ENCODE data around the gene TM7SF3.

Gene TM7SF3

DNA sequence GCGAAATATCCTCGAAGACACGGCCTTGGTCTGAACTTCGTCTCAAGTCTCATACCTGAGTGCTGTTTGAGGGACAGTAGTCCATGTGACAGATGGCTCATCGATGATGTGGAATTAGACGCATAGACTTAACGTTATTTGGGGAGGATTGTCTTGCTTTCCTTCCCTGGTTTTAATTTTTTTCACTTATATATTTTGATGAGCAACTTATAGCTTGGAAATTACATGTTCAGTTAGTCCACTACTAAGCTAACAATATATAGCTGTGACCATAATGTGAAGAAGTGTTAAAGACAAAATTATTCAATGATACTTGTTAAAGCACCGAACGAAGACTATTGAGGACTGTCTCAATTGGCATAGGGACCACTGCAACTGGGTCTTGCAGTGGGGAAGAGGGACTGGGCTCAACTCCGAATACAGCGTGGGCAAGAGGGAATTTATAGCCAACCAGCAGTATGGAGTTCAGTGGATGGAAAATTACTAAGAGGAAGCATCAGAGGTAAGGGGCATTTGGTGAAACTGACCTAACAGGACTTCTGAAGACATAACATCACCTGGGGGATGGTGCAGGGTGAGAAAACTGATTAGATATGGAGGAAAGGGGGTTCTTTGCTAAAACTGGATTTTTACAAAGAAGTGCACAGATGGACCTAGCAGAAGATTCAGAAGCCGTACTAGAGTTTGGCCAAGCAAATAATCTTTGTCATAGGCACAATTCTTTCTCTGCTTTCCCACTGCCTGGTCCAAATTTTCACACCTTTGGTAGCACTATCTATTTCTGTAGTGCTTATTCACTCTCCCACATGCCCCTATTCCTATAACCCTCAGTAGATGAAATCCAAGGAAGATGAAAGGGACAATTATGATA is 910 bp upstream of the TM7SF3 start:
- no peak for DNase-seq

DNA sequence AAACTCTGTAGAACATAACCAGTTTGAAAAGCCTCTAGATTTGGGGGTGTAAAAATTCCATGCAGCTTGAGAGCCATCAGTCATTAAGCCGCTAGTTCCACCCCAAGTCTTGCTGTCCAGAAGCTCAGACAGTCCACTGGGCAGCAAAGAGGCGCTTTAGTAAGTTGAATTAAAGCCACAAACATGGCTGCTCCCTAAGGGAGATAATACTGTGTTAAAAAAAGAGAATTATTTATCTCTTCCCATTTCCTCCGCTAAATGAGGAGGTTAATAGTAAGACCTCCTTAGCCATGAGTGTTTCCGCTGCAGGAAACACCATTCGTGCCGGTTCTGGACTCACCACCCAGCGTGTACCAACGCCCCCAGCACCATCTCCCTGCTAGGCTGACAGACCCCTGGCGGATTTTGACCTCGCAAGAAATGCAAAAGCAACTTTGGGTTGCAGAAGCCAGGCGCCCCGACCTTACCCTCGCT is 536 bp downstream of the TM7SF3 start:
- DNase-seq = peak; percentile 13 to 26

DNA sequence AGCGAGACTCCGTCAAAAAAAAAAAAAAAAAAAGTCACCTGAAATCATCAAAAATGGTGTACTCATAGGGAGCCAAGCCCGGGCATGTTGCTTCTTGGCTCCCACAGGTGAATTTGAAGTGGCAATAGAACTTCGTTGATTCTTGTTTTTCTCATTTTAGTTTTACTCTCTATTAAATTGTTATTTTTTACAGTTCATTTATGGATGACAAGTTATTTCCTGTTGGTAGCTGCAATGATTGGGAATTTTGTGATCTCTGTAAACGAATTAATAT is 1.3 kb downstream of the TM7SF3 start:
- no peak for DNase-seq

DNA sequence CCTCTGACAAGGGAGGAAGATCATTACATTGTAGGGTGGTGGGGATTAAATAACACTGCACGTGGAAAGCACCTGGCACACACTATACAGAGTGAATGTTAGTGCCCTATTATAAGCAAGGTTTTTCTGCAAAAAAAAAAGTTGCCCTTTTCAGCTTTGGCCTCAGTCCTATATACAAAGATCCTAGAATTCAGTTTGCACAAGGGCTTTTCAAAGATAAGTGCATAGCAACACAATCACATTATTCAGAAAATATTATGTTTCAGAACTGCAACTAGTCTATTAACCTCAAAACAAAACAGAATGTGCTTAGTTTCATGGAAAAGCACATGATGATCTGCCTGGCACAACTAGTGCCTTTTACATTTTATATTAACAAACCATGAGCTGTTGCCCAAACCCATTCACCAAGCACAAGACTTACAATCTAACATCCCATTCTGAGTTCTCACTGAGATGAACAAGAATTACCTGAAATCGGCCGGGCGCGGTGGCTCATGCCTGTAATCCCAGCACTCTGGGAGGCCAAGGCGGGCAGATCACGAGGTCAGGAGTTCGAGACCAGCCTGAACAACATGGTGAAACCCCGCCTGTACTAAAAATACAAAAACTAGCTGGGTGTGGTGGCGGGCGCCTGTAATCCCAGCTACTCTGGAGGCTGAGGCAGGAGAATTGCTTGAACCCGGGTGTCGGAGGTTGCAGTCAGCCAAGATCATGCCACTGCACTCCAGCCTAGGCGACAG is 1.8 kb downstream of the TM7SF3 start:
- no peak for DNase-seq

DNA sequence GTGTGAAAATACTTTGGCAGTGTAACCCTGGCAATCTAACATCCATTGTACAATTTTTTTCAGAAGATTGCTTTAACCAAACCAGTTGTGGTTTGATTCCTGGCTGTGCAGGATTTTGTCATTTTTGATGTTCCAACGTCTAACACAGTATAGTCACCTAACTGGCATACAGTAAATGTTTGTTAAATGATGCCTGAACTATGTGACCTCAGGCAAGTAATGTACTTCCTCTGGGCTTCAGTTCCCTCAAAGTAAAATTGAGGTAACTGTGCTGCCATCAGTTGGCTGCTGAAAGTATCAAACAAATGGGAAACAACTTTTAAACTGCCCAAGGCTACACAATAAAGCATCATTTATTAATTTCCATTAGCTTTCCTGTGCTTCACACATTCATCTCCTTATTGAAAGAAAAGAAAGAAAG is 4.3 kb downstream of the TM7SF3 start:
- DNase-seq = peak in 1 of 2 donors; percentile 36

DNA sequence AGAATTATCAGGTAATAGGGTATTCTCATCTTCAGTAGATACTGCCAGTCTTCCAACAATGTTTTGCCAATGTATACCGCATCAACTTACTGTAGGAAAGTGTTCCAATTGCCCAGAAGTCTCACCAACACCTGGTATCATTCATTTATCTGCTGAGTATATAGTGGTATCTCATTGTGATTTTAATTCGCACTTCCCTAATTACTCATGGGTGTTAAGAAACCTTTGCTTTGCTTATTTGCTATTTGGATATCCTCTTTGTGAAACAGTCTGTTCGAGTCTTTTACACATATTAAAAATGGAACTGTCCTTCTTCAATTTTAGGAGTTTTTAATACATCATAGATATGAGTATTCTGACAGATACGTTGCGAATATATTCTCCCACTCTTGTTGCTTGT is 6.1 kb downstream of the TM7SF3 start:
- peak in 1 of 2 donors; percentile 55 for DNase-seq

DNA sequence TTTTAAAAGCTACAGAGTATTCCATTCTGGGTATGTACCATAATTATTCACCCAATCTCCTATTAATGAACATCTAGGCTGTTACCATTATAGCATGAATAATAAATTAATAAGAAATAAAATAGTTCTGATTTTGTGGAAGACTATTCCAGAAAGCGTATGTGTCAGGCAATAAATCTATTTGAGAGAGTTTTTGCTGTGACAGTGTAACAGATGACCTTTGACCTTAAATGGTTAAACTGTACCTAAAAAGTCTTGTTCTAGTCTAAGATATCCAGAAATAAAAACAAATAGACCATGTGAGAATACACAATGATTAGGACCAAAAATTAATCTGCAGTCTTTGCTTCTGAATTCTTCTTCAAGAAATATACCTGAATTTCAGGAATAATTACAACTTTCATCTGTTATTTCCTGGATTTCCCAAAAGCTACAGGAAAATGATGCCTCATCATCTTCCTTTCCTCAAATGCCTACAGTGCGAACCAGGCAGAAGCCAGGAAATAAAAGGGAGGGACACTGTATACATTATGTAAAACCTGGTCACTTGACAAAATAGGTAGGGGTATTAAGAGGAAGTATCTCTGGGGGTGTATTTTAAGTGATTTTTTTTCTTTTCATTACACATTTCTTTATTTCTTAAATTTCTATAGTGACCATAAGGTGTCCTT is 7.3 kb downstream of the TM7SF3 start:
- no peak for DNase-seq

DNA sequence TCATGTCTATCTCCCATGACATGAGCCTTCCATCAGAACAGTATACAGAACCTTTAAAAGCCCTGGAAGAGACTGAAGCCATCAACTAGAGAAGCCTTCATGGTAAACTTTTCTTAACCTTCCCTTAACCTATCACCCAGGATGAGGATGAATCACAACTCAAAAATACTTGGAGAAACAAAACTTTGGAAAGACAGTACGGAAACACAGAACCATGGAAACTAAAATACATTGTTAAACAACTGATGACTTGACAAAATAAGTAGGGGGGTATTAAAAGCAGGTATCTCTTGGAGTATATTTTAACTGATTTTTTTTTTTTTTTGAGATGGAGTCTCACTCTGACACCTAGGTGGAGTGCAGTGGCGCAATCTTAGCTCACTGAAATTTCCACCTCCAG is 8.7 kb downstream of the TM7SF3 start:
- no peak for DNase-seq

DNA sequence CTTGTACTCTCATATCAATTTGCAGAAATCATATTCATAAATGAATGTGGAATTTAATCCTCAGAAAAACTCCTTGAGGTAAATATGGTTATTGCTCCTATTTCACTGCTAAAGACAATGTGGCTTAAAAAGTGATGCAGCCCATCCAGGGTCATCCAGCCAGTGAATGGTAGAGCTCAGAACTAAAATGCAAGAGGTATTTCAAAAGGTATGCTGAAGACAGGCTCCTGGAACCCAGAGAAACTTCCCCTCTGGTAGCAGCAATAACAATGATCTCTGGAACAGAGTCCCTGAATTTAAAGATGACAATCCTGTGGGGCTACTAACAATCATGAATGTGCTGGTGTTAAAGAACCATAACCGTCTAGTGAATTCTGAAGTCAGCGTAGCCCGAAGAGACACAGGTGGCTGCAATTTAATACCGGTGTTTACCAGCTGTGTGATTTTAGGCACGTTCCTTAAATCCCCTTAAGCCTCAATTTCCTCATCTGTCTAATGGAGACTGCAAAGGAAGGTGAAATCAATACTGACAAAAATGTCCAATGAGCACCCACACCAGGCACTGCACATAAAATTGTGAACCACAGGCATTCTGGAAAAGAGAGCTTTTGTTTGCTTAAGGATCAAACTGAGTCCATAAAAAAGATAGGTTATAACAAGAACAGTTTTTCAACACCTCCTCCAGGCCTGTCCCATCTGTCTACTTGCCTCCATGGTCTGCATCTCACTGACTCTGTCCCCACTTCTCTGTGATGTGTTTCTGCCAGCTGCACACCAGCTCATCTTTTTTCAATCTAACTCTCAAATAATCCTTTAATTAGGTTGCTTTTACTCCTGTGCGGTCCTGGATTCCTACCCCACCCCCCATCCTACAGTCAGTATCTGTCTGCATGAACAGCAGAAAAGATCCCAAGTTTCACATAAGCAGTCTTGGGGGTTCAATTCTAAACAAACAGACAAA is 10.5 kb downstream of the TM7SF3 start:
- no peak for DNase-seq

DNA sequence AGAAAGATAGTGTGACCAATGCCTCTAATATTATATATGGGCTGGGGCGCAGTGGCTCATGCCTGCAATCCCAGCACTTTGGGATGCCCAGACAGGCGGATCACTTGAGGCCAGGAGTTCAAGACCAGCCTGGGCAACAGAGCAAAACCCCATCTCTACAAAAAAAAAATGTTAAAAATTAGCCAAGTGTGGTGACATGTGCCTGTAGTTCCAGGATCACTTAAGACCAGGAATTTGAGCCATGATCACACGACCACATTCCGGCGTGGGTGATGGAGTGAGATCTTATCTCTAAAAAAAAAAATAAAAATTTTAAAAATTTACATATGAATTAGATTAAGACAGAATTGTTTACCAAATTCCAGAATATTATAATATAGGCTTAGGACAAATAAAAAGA is 12.0 kb downstream of the TM7SF3 start:
- DNase-seq = no peak

DNA sequence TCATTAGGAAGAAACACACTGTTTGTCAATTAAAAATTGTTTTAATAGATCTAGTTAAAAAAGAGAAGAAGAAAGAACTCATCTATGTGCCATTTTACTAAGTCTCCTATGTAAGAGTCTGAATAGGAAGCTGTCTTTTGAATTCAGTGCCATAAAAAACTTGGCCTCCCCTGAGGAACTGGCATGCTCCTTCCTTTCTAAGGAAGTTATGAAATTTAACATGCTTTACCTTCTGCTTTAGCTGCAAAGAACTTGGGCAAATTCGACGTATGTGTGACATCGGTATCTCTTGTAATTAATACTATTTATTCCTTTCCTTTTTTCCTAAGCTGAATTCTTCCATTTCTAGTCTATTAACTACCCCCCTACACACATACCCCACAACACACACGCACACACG is 12.5 kb downstream of the TM7SF3 start:
- DNase-seq = peak; percentile 7 to 62

DNA sequence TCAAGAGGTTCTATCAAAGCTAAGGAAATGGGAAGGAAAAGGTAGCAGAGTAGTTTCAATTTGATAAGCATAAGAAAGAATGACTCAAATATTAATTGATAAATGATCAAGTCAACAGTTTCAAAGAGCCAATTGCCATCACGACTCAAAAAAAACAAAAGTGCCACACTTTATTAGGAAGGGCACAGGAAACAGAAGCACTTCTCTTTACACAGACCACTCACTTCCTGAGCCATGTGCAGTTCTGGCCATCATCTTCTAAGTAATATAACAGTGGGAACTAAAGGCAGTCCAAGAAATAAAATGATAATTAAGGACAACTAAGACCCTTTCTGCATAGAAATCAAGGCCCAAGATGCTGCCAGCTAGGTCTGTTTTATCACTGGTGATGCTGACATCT is 13.2 kb downstream of the TM7SF3 start:
- no peak for DNase-seq

DNA sequence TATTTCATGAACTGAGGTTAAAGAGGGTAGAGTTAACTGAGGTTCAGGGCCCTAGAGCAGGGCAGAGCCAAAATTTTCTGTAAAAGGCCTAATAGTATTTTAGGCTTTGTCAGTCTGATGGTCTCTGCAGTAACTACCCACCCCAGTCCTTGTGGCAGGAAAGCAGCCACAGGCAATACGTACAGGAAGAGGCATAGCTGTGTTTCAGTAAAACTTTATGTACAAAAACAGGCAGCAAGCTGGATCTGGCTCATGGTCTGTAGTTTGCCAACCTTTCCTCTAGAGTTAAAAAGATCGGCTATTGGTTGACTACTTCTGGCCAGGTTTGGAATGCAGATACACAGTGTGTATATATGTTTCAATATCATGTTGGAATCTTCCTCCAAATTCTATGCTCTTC is 17.2 kb downstream of the TM7SF3 start:
- peak in 1 of 2 donors; percentile 12 for DNase-seq

DNA sequence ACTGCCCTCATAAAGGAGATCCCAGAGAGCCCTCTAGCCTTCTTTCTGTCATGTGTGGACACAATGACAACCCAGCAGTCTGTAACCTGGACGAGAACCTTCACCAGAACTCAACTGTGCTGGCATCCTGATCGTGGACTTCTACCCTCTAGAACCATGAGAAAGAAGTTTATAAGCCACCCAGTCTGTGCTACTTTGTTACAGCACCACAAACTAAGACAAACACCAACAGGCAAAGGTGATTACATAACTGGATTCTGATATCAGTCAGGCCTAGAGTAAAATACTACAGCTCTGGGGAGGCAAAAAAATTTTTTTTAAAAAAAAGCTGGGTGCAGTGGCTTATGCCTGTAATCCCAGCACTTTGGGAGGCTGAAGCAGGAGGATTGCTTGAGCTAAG is 18.5 kb downstream of the TM7SF3 start:
- DNase-seq = no peak

DNA sequence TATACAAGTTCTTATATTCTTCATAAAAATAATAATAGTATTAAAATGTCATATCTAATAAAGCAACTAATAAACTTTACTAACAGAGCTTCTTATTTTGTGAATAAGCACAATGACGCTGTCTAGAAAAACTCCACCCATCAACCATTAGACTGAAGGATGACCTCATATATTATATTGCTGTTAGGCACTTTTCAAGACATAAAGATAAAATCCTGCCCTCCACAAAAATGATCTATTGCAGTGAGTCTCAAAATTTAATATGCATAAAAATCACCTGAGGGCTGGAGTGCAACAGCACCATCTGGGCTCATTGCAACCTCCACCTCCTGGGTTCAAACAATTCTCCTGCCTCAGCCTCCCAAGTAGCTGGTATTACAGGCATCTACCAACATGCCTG is 20.1 kb downstream of the TM7SF3 start:
- DNase-seq = no peak

DNA sequence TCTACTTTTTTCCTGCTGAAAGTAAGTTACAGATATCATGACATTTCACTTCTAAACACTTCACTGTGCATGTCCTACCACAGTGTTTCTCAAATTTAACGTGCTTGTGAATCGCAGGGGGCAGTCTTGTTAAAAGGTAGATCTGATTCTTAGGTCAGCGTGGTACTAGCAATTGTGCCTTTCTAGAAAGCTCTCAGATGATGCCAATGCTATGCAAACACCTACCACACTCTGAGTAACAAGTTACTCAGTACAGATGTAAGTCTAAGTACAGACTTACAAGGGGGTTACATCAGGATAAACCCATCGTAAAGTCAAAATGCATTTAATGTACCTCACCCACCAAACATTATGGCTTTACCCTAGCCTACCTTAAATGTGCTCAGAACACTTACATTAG is 22.4 kb downstream of the TM7SF3 start:
- DNase-seq = no peak

DNA sequence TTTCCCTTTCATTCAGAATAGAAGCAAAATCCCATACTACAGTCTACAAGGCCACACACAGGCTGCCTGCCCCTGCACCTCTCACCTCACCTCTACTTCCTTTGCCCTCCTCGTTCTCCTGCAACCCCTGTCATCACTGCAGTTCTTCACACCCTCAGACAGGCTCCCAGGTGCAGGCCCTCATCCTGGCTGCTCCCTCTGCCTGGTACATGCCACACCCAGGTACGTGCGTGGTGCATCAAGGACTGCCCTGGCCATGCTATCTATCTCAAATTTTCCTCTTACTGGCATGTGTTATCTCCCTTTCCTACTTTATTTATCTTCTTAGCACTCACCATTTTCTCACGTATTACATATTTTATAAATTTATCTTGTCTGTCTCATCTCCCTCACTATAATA is 24.3 kb downstream of the TM7SF3 start:
- no peak for DNase-seq

DNA sequence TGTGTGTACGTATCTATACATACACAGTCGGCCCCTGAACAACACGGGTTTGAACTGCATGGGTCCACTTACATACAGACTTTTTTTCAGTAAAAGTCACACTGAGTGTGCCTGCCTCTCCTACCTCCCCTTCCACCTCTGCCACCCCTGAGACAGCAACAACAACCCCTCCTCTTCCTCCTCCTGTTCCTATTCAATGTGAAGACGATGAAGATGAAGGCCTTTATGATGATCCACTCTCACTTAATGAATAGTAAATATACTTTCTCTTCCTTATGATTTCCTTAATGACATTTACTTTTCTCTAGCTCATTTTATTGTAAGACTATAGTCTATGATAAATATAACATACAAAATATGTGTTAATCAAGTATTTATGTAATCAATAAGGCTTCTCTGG is 25.5 kb downstream of the TM7SF3 start:
- no peak for DNase-seq

DNA sequence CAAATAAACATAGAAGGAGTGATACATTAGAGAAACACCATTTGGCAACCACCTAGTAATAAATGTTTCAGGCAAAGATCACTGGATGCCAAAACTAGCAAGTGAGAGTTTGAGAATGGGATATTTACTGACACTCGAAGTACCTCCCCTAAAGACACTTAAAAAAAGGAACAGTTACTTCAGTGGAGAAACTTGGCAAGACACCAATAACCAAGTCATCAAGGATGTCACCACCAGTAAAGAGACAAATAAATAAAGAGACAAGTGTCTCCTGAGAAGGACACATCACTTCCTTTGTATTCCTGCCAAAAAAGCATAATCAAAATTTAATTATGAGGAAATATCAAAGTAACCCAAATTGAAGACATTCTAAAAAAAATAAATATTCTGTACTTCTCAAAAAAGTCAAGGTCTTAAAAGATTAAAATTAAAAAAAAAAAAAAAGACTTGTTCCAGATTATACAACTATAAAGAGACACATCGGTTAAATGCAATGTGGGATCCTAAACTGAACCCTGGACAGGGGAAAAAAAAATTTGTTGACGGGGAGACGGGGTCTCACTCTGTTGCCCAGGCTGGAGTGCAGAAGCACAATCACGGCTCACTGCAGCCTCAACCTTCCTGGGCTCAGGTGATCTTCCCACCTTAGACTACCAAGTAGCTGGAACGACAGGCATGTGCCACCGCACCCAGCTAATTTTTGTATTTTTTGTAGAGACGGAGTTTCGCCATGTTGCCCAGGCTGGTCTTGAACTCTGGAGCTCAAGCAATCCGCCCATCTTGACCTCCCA is 26.4 kb downstream of the TM7SF3 start:
- DNase-seq = peak; percentile 68 to 88

DNA sequence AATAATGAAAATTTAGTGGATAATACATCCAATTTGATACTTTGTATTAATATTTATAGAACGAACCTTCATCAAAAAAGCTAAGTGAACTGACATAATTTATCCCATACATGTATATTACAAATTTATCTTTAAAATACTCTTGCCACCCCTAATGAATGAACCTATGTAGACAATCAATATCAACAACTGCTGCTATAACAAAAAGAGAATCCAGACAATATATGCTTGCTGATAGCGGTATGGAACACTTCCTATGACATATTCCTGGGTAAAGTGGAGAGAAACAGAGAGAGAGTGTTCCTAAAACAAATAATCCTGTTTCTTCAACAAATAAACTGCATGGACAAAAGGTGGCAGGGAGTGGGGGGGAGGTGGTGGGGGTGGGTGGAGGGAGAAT is 31.3 kb downstream of the TM7SF3 start:
- no peak for DNase-seq

DNA sequence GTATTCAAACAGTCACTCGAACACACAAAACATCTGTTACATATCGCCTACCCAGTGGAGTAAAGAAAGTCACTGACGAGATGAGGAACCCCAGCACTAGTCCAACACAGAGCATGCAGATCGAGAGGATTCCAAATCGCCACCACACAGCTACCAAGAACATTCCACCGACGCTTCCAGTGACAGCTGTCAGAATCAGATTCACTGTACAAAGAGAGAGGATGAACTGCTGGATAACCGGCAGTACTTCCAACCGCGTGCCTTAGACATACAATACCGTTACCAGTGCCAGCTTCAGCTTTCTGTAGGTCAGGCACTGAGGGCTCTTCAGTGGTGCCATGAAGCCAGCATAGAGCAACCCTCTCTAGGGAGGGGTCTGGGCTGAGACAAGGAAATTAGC is 34.5 kb downstream of the TM7SF3 start:
- DNase-seq = no peak

DNA sequence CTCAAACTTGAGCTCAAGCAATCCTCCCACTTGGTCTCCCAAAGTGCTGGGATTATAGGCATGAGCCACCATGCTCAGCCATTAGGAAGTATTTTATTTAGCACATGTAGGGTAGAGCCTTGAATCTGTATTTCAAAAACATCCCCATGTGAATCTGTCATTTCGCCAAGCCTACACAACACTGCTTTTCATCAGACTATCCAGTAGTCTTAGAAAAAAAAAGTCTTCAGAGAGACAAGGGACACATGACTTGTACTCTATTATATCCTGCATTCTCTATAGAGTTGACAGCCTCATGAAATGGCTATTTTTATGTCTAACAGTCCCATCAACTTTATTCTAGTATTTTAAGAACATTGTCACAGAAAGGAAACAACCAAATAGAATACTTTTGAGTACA is 35.4 kb downstream of the TM7SF3 start:
- no peak for DNase-seq
